OCI-LY1 (cell line): ENCODE data around the gene SEPSECS.

ENCODE experiments used
- H2AFZ ChIP-seq: fragments of 200-600 bp; sonication (generic), shearing (Covaris generic); 2 replicates; pipeline ENCODE4 v1.6.0; 2014; ENCODE audit warnings: antibody characterized with exemption, mild to moderate bottlenecking, low read length
- H3F3A ChIP-seq: fragments of 200-600 bp; sonication (generic), shearing (Covaris generic); 2 replicates; pipeline ENCODE4 v1.6.0; 2014; ENCODE audit warnings: mild to moderate bottlenecking, antibody characterized with exemption, low read length, moderate library complexity; ENCODE audit not compliant: insufficient read depth
- H3K27ac ChIP-seq: fragments of 200-600 bp; sonication (generic); 2 replicates; pipeline ENCODE4 v1.5.1; 2014; ENCODE audit warnings: low read length, mixed run types, mild to moderate bottlenecking, low read depth; ENCODE audit not compliant: poor library complexity, severe bottlenecking
- H3K27me3 ChIP-seq: fragments of 200-600 bp; sonication (generic); 2 replicates; pipeline ENCODE4 v1.6.0; 2014; ENCODE audit warnings: antibody characterized with exemption, mild to moderate bottlenecking, low read length, moderate library complexity; ENCODE audit not compliant: insufficient read depth
- H3K36me3 ChIP-seq: fragments of 200-600 bp; sonication (generic); 2 replicates; pipeline ENCODE4 v1.6.1; 2014; ENCODE audit warnings: mild to moderate bottlenecking, antibody characterized with exemption, low read length, moderate library complexity, mixed read lengths; ENCODE audit not compliant: insufficient read depth
- H3K4me1 ChIP-seq: fragments of 200-600 bp; sonication (generic); 2 replicates; pipeline ENCODE4 v1.5.1; 2014; ENCODE audit warnings: mild to moderate bottlenecking, low read length, moderate library complexity; ENCODE audit not compliant: insufficient read depth, severe bottlenecking
- H3K4me2 ChIP-seq: fragments of 200-600 bp; sonication (generic), shearing (Covaris generic); 2 replicates; pipeline ENCODE4 v1.6.1; 2014; ENCODE audit warnings: low read length
- H3K4me3 ChIP-seq: fragments of 200-600 bp; sonication (generic); 2 replicates; pipeline ENCODE4 v1.5.1; 2014; ENCODE audit warnings: low read length, low read depth, mild to moderate bottlenecking, mixed read lengths; ENCODE audit not compliant: poor library complexity, severe bottlenecking
- H3K79me2 ChIP-seq: fragments of 200-600 bp; shearing (Covaris generic); 2 replicates; pipeline ENCODE4 v1.6.1; 2016; ENCODE audit warnings: mixed run types, low read length, mixed read lengths; ENCODE audit not compliant: insufficient read depth
- H3K9ac ChIP-seq: fragments of 200-600 bp; sonication (generic), shearing (Covaris generic); 2 replicates; pipeline ENCODE4 v1.6.1; 2014; ENCODE audit warnings: mild to moderate bottlenecking, low read length, mixed read lengths
- H3K9me2 ChIP-seq: fragments of 200-600 bp; sonication (generic), shearing (Covaris generic); 2 replicates; pipeline ENCODE4 v1.6.1; 2014; ENCODE audit warnings: low read depth, mild to moderate bottlenecking, low read length, mixed read lengths
- H3K9me3 ChIP-seq: fragments of 200-600 bp; shearing (Covaris generic); 2 replicates; pipeline ENCODE4 v1.6.1; 2014; ENCODE audit warnings: low read length, mixed read lengths
- H4K20me1 ChIP-seq: fragments of 200-600 bp; sonication (generic), shearing (Covaris generic); 2 replicates; pipeline ENCODE4 v1.6.0; 2016; ENCODE audit warnings: mild to moderate bottlenecking, low read length; ENCODE audit not compliant: insufficient read depth
- CTCF ChIP-seq: fragments of 200-600 bp; sonication (generic), shearing (Covaris generic); IDR thresholded peaks from 2 replicates; pipeline ENCODE4 v1.5.1; 2017; ENCODE audit warnings: mild to moderate bottlenecking, antibody characterized with exemption, low read length, moderate library complexity, mixed read lengths
- EZH2 ChIP-seq: fragments of 200-600 bp; sonication (generic), shearing (Covaris generic); IDR thresholded peaks from 2 replicates; pipeline ENCODE4 v1.8.0; 2017; ENCODE audit warnings: borderline replicate concordance, mixed run types, mild to moderate bottlenecking, antibody characterized with exemption, low read length, moderate library complexity, mixed read lengths

Gene SEPSECS

GRCh38 chr4:25100710-25101109 is 59.5 kb downstream of the SEPSECS start:
- H3K4me2 ChIP-seq = no peak overlapping the region

GRCh38 chr4:25100021-25100555 is 60.2 kb downstream of the SEPSECS start:
- no peaks in the 10 kb centered on the region for H3K79me2 ChIP-seq
- H3K4me3 ChIP-seq = no peak overlapping the region
- H3K9ac ChIP-seq = no peak overlapping the region
- H3K4me1 ChIP-seq = no peaks in the 10 kb centered on the region
- no peak overlapping the region for H3K4me2 ChIP-seq
- no peak overlapping the region for H2AFZ ChIP-seq
- H3K36me3 ChIP-seq = no peaks in the 10 kb centered on the region
- H3K9me2 ChIP-seq = no peaks in the 10 kb centered on the region
- H3K27me3 ChIP-seq = no peaks in the 10 kb centered on the region
- TF ChIP-seq EZH2 (no peak), CTCF (no peak)
- H3K27ac ChIP-seq = no peak overlapping the region
- no peaks in the 10 kb centered on the region for H3F3A ChIP-seq
- H3K9me3 ChIP-seq = no peaks in the 10 kb centered on the region
- H4K20me1 ChIP-seq = no peaks in the 10 kb centered on the region

More at GRCh38 chr4:25100710-25101109, 59.5 kb downstream of the SEPSECS start:
- H3K9me2 ChIP-seq = no peaks in the 10 kb centered on the region
- TF ChIP-seq CTCF (no peak), EZH2 (no peak)
- no peaks in the 10 kb centered on the region for H3K27me3 ChIP-seq
- no peaks in the 10 kb centered on the region for H3F3A ChIP-seq
- H3K4me1 ChIP-seq = no peaks in the 10 kb centered on the region
- no peaks in the 10 kb centered on the region for H4K20me1 ChIP-seq
- no peaks in the 10 kb centered on the region for H3K9me3 ChIP-seq
- H3K27ac ChIP-seq = no peak overlapping the region
- H3K4me3 ChIP-seq = no peak overlapping the region
- no peak overlapping the region for H3K9ac ChIP-seq
- H3K79me2 ChIP-seq = no peaks in the 10 kb centered on the region
- no peaks in the 10 kb centered on the region for H3K36me3 ChIP-seq
- no peak overlapping the region for H2AFZ ChIP-seq

- TF ChIP-seq CTCF (no peak), EZH2 (no peak)
- Histone ChIP-seq H3K79me2 (no peaks in the 10 kb centered on the region), H4K20me1 (no peaks in the 10 kb centered on the region), H3K27me3 (no peaks in the 10 kb centered on the region), H3K4me3 (no peak overlapping the region), H3K9me3 (no peaks in the 10 kb centered on the region), H3K36me3 (no peaks in the 10 kb centered on the region), H3K4me1 (no peaks in the 10 kb centered on the region), H3F3A (no peaks in the 10 kb centered on the region), H3K27ac (no peak overlapping the region), H3K9me2 (no peaks in the 10 kb centered on the region), H3K4me2 (no peak overlapping the region), H2AFZ (no peak overlapping the region), H3K9ac (no peak overlapping the region)
These were observed 61.0 kb downstream of the SEPSECS start for GRCh38 chr4:25098964-25099891.
